K562 (cell line): ENCODE results near the gene GSG1. TPM values are rescaled to one million over a fixed set of nuclear protein-coding genes. Genes with fewer than 3 reads are reported as not detected.

Experiments used
- ATAC-seq: fragments of 200-7000 bp; cut with Tn5 transposase; 3 replicates; pipeline ENCODE4 v1.9.1; 2020; ENCODE audit warnings: moderate library complexity
- BruUV-seq: library from RNA; stranded (reverse); fragments of 400-500 nt; replicated peaks from 2 replicates; lab custom pipeline; 2021; lab: Mats Ljungman, UMichigan
- CTCF ChIA-PET: fragments of 300-600 bp; formaldehyde crosslinking; extraction: SDS; loops from one replicate; lab custom pipeline; 2021; ENCODE audit warnings: low intra/inter-chr PET ratio; lab: Yijun Ruan, JAX
- POLR2A ChIA-PET: fragments of 300-600, 350-650 bp; sonication (Branson Sonifier 250); formaldehyde crosslinking; extraction: SDS; loops from one replicate; lab custom pipeline; 2021; ENCODE audit warnings: antibody characterized with exemption, inconsistent platforms; lab: Yijun Ruan, JAX
- DNase-seq, 4 experiments: peaks; one replicate each; pipeline versions ENCODE4 v3.0.0 to v3.0.0-alpha.2; 2011 to 2018; ENCODE audit warnings: low spot score in 3 of 4, mixed read lengths in 3 of 4; ENCODE audit errors: extremely low read depth in 1 of 4
- FAIRE-seq: peaks from 2 replicates; lab custom pipeline; 2011; peaks lifted over from hg19 to GRCh38; lab: Jason Lieb, UNC
- H2AFZ ChIP-seq: 2 replicates; pipeline ENCODE4 v1.6.0; 2011; ENCODE audit warnings: low read depth, low read length, control low read depth, inconsistent platforms
- H3K27ac ChIP-seq: fragments of 200-600 bp; 3 replicates; pipeline ENCODE4 v1.8.0; 2011; ENCODE audit warnings: low read depth, mild to moderate bottlenecking, control low read depth, inconsistent platforms, low read length, moderate library complexity, mixed read lengths; ENCODE audit errors: extremely low read depth
- H3K27me3 ChIP-seq, 2 experiments: fragments of 300-600 bp in 1 of 2; 2 replicates in 1 of 2; 3 replicates in 1 of 2; pipeline versions ENCODE4 v1.6.0 to v1.8.0; 2011; ENCODE audit warnings: inconsistent platforms in 2 of 2, low read length in 2 of 2, mild to moderate bottlenecking in 1 of 2, mixed read lengths in 1 of 2, moderate library complexity in 1 of 2; ENCODE audit not compliant: control insufficient read depth in 2 of 2, insufficient read depth in 2 of 2
- H3K36me3 ChIP-seq: fragments of 300-600 bp; 3 replicates; pipeline ENCODE4 v1.8.0; 2011; ENCODE audit warnings: mild to moderate bottlenecking, low read length, inconsistent platforms; ENCODE audit not compliant: control insufficient read depth, insufficient read depth
- H3K4me1 ChIP-seq, 2 experiments: fragments of 200-600 bp in 1 of 2; replicated peaks in 1 of 2; 2 replicates in 1 of 2; 3 replicates in 1 of 2; pipeline versions ENCODE4 v1.5.1 to v1.8.0; 2011; ENCODE audit warnings: inconsistent platforms in 2 of 2, low read length in 2 of 2, mild to moderate bottlenecking in 1 of 2, mixed read lengths in 1 of 2, moderate library complexity in 1 of 2; ENCODE audit not compliant: control insufficient read depth in 2 of 2, insufficient read depth in 2 of 2
- H3K4me2 ChIP-seq: 2 replicates; pipeline ENCODE4 v1.6.1; 2011; ENCODE audit warnings: low read length, control low read depth, inconsistent platforms, mixed read lengths; ENCODE audit not compliant: insufficient read depth
- H3K4me3 ChIP-seq: fragments of 200-600 bp; sonication (generic), shearing (Covaris generic); 2 replicates; pipeline ENCODE4 v1.5.1; 2016; ENCODE audit warnings: control low read depth, inconsistent platforms
- H3K79me2 ChIP-seq: fragments of 200-600 bp; 3 replicates; pipeline ENCODE4 v1.8.0; 2011; ENCODE audit warnings: low read length, inconsistent platforms; ENCODE audit not compliant: control insufficient read depth, insufficient read depth
- H3K9ac ChIP-seq, 2 experiments: 2 replicates each; pipeline versions ENCODE4 v1.6.0 to v1.6.1; 2011; ENCODE audit warnings: low read depth in 2 of 2, low read length in 2 of 2, control low read depth in 1 of 2, inconsistent platforms in 1 of 2, mild to moderate bottlenecking in 1 of 2, mixed read lengths in 1 of 2; ENCODE audit not compliant: insufficient read depth in 1 of 2
- H3K9me1 ChIP-seq: one replicate; pipeline ENCODE4 v1.6.0; 2011; ENCODE audit warnings: inconsistent platforms, mild to moderate bottlenecking, low read length, moderate library complexity; ENCODE audit not compliant: control insufficient read depth, insufficient read depth
- H3K9me3 ChIP-seq: replicated peaks from 2 replicates; pipeline ENCODE4 v1.5.1; 2011; ENCODE audit warnings: low read depth, low read length, inconsistent platforms; ENCODE audit not compliant: control insufficient read depth, insufficient read depth
- H4K20me1 ChIP-seq: replicated peaks from 2 replicates; pipeline ENCODE4 v1.6.1; 2011; ENCODE audit warnings: low read length, inconsistent platforms, mixed read lengths; ENCODE audit not compliant: control insufficient read depth, insufficient read depth
- ATF7 ChIP-seq: fragments of 450-650 bp; IDR thresholded peaks from 2 replicates; pipeline ENCODE4 v1.7.1; 2014; ENCODE audit warnings: mild to moderate bottlenecking, moderate library complexity
- BRCA1 ChIP-seq, 2 experiments: fragments of 450-650 bp in 1 of 2; sonication (generic) in 1 of 2; formaldehyde crosslinking in 1 of 2; IDR thresholded peaks; 2 replicates each; pipeline versions ENCODE4 v1.5.0 to v1.6.1; 2017 to 2020; ENCODE audit warnings: mild to moderate bottlenecking in 1 of 2, missing genetic modification reagents in 1 of 2
- COPS2 ChIP-seq: fragments of 450-650 bp; conservative IDR thresholded peaks from 2 replicates; pipeline ENCODE4 v1.6.1; 2016; ENCODE audit warnings: mild to moderate bottlenecking, moderate library complexity
- GATAD2A ChIP-seq: fragments of 450-650 bp; IDR thresholded peaks from 2 replicates; pipeline ENCODE4 v1.6.1; 2017
- MBD1 ChIP-seq: fragments of 250-450 bp; sonication (Bioruptor Pico); IDR thresholded peaks from 2 replicates; pipeline ENCODE4 v1.8.0; 2022; ENCODE audit warnings: inconsistent platforms
- PCBP1 ChIP-seq: fragments of 200-400 bp; formaldehyde crosslinking; IDR thresholded peaks from 2 replicates; pipeline ENCODE4 v1.6.1; 2018; ENCODE audit warnings: mild to moderate bottlenecking, low read depth, low read length; ENCODE audit not compliant: poor library complexity, severe bottlenecking
- PKNOX1 ChIP-seq: fragments of 450-650 bp; IDR thresholded peaks from 2 replicates; pipeline ENCODE4 v1.6.1; 2016
- PRMT5 ChIP-seq: sonication (generic); formaldehyde crosslinking; IDR thresholded peaks from 2 replicates; pipeline ENCODE4 v1.5.0; 2020; ENCODE audit warnings: missing genetic modification reagents
- SMARCA4 ChIP-seq: fragments of 450-650 bp; IDR thresholded peaks from 2 replicates; pipeline ENCODE4 v1.6.1; 2016
- TARDBP ChIP-seq: fragments of 450-650 bp; IDR thresholded peaks from 2 replicates; pipeline ENCODE4 v1.6.1; 2016
- THAP12 ChIP-seq: fragments of 250-450 bp; sonication (Bioruptor Pico); IDR thresholded peaks from 2 replicates; pipeline ENCODE4 v1.9.0; 2021; ENCODE audit warnings: mild to moderate bottlenecking, inconsistent platforms
- TOE1 ChIP-seq, 2 experiments: fragments of 450-650 bp in 1 of 2; sonication (generic) in 1 of 2; formaldehyde crosslinking in 1 of 2; IDR thresholded peaks; 2 replicates each; pipeline versions ENCODE4 v1.7.1 to v1.8.0; 2016 to 2022; ENCODE audit warnings: borderline replicate concordance in 2 of 2, mild to moderate bottlenecking in 2 of 2, antibody characterized with exemption in 1 of 2, inconsistent platforms in 1 of 2, low read depth in 1 of 2, missing genetic modification reagents in 1 of 2, moderate library complexity in 1 of 2
- ZBTB17 ChIP-seq: fragments of 450-650 bp; formaldehyde crosslinking; IDR thresholded peaks from 2 replicates; pipeline ENCODE4 v1.4.0; 2020; ENCODE audit warnings: mild to moderate bottlenecking
- ZBTB49 ChIP-seq: sonication (generic); formaldehyde crosslinking; IDR thresholded peaks from 2 replicates; pipeline ENCODE4 v1.8.0; 2022; ENCODE audit warnings: missing genetic modification reagents, mild to moderate bottlenecking, borderline replicate concordance
- ZFP1 ChIP-seq: fragments of 450-650 bp; formaldehyde crosslinking; IDR thresholded peaks from 2 replicates; pipeline ENCODE4 v1.4.0; 2020; ENCODE audit warnings: mild to moderate bottlenecking, mixed read lengths
- WGBS: fragments of 100-300 bp; shearing (Covaris generic); methylation state at CpG from one replicate; pipeline ENCODE4 v1.1.6; 2016; ENCODE audit warnings: low coverage, mixed read lengths; ENCODE audit not compliant: insufficient coverage; ENCODE audit errors: missing lambda C conversion rate; 5-methylcytosine and 5-hydroxymethylcytosine counted together
- in situ Hi-C: fragments of 300-500 bp; cut with MboI; formaldehyde crosslinking; loops from 4 replicates; pipeline ENCODE4 v1.15.0; 2018; ENCODE audit warnings: inconsistent platforms, mixed read lengths
- intact Hi-C: fragments of 100-400 bp; cut with micrococcal nuclease; formaldehyde crosslinking; loops from 2 replicates; pipeline ENCODE4 v1.14.2; 2022
- polyA plus RNA-seq, 8 experiments: library from polyadenylated mRNA; depleted of rRNA in 4 of 8; stranded (reverse) in 5 of 8; unstranded in 3 of 8; fragments of >200 nt; fragmentation: Nextera tagmentation in 2 of 8; fragmentation: Illumina TruSeq in 1 of 8; extraction: Ambion mirVana in 2 of 8; extraction: Trizol in 1 of 8; gene quantifications; 2 replicates each; pipeline versions ENCODE4 v1.2.1 to v1.2.3, GENCODE V29; 2011 to 2014; ENCODE audit warnings: inconsistent platforms in 1 of 8, missing spikeins in 1 of 8
- total RNA-seq, 7 experiments: library from RNA; depleted of rRNA in 6 of 7; stranded (reverse); fragments of >200 nt in 6 of 7; fragmentation: Illumina TruSeq in 2 of 7; extraction: Trizol in 2 of 7; gene quantifications; 2 replicates each; pipeline versions ENCODE4 v1.2.1 to v1.2.3, GENCODE V29; 2011 to 2021; ENCODE audit warnings: low replicate concordance in 1 of 7

GSG1 gene
- total and polyA plus RNA-seq, 9 of the 15 experiments (the other 6 are each of a cell fraction or from before 2014, with no cell fraction given), result not detected

GRCh38 chr12:13120413-13120812 is 16.9 kb upstream of the GSG1 start (continued):
- TF ChIP-seq MBD1, result no peak
- no peak for TF ChIP-seq PRMT5 (CRISPR knock-in tag)
- TF ChIP-seq BRCA1 (IDR thresholded peaks at IDR 0.05), result no peak
- TF ChIP-seq BRCA1 (CRISPR knock-in tag; IDR thresholded peaks at IDR 0.05), result no peak
- TF ChIP-seq COPS2, result no peak
- no peak for TF ChIP-seq SMARCA4
- TF ChIP-seq PCBP1, result no peak
- no peak for TF ChIP-seq ZFP1
- TF ChIP-seq TARDBP, result no peak
- no peak for TF ChIP-seq ATF7

- BruUV-seq, result no TSS peak
- Histone ChIP-seq H3K9me1 (no peaks in the 10 kb centered on the region), H3K79me2 (no peaks in the 10 kb centered on the region), H3K9me3 (no peaks in the 10 kb centered on the region), H3K4me3 (no peak overlapping the region), H3K27ac (no peak overlapping the region), H3K9ac (no peak overlapping the region), H3K36me3 (no peaks in the 10 kb centered on the region), H2AFZ (no peak overlapping the region), H4K20me1 (no peaks in the 10 kb centered on the region; the same call in 1 of the 2 replicates), H3K4me1 (no peaks in the 10 kb centered on the region), H3K27me3 (peaks cover 0 to 34% of the 10 kb centered on the region in 2 experiments; a peak in 2 of 5 replicates), H3K4me2 (no peak overlapping the region)
- no peak for DNase-seq
- ChIA-PET CTCF (no interaction called here), POLR2A (interaction anchor here (0.6 kb wide), 1 partner anchor 34 kb away, joined by 3 read pairs; no protein-coding TSS in a partner anchor)
- no peak for FAIRE-seq
- ATAC-seq, result no peak
- intact Hi-C loops, result no loop called here
- in situ Hi-C loops, result no loop called here
- WGBS, result 0% methylated on average over 2 of the region's 2 CpGs
- TF ChIP-seq TOE1 (IDR thresholded peaks at IDR 0.05; ENCODE audit: borderline replicate concordance) (no peak), TOE1 (CRISPR knock-in tag; IDR thresholded peaks at IDR 0.05; ENCODE audit: borderline replicate concordance, low read depth) (no peak), ZBTB49 (CRISPR knock-in tag) (no peak), GATAD2A (no peak), THAP12 (CRISPR knock-in tag) (no peak), PKNOX1 (no peak), ZBTB17 (CRISPR knock-in tag) (no peak)
Observed at GRCh38 chr12:13119826-13120225, 16.4 kb upstream of the GSG1 start.
